SK-N-SH (cell line): ENCODE data around the gene TMEM62. TPM values are rescaled to one million over a fixed set of nuclear protein-coding genes. Genes with fewer than 3 reads are reported as not detected.

Experiments
- CTCF ChIA-PET: fragments of 300-600, 350-600 bp; formaldehyde crosslinking; extraction: SDS; loops from one replicate; lab custom pipeline; 2021; lab: Yijun Ruan, JAX
- POLR2A ChIA-PET: fragments of 350-600 bp; sonication (Branson Sonifier 250); formaldehyde crosslinking; extraction: SDS; loops from one replicate; lab custom pipeline; 2020; ENCODE audit warnings: antibody characterized with exemption, inconsistent platforms; lab: Yijun Ruan, JAX
- DNase-seq: peaks from one replicate; pipeline ENCODE4 v3.0.0; 2012
- H2AFZ ChIP-seq: fragments of 200-600 bp; sonication (generic); 2 replicates; pipeline ENCODE4 v1.8.1; 2016; ENCODE audit warnings: antibody characterized with exemption, mild to moderate bottlenecking, low read depth
- H3F3A ChIP-seq: fragments of 200-600 bp; sonication (generic); replicated peaks from 2 replicates; pipeline ENCODE3; 2016; ENCODE audit warnings: antibody characterized with exemption, mild to moderate bottlenecking; ENCODE audit not compliant: insufficient read depth
- H3K27ac ChIP-seq, 2 experiments: fragments of 200-500 bp in 1 of 2; fragments of 200-600 bp in 1 of 2; sonication (Bioruptor generic) in 1 of 2; sonication (generic), shearing (Covaris generic) in 1 of 2; 2 replicates each; pipeline versions ENCODE4 v1.5.1 to v1.6.1; 2014 to 2016; ENCODE audit warnings: low read depth in 2 of 2, inconsistent platforms in 1 of 2, low read length in 1 of 2, mild to moderate bottlenecking in 1 of 2, mixed read lengths in 1 of 2
- H3K27me3 ChIP-seq: fragments of 200-600 bp; sonication (generic), shearing (Covaris generic); 2 replicates; pipeline ENCODE4 v1.6.1; 2016; ENCODE audit warnings: mixed run types; ENCODE audit not compliant: insufficient read depth
- H3K36me3 ChIP-seq, 2 experiments: fragments of 200-500 bp in 1 of 2; fragments of 200-600 bp in 1 of 2; sonication (Bioruptor generic) in 1 of 2; sonication (generic) in 1 of 2; replicated peaks in 1 of 2; 2 replicates each; pipeline versions ENCODE3 to v1.5.1; 2014 to 2016; ENCODE audit warnings: low read length in 1 of 2, mild to moderate bottlenecking in 1 of 2; ENCODE audit not compliant: insufficient read depth in 2 of 2, control insufficient read depth in 1 of 2
- H3K4me1 ChIP-seq, 2 experiments: fragments of 200-500 bp in 1 of 2; fragments of 200-600 bp in 1 of 2; sonication (Bioruptor generic) in 1 of 2; sonication (generic), shearing (Covaris generic) in 1 of 2; 2 replicates each; pipeline versions ENCODE4 v1.5.1 to v1.6.1; 2014 to 2016; ENCODE audit warnings: low read depth in 1 of 2, low read length in 1 of 2, mixed run types in 1 of 2; ENCODE audit not compliant: insufficient read depth in 2 of 2, control insufficient read depth in 1 of 2
- H3K4me2 ChIP-seq: fragments of 200-600 bp; sonication (generic), shearing (Covaris generic); 2 replicates; pipeline ENCODE4 v1.6.1; 2017; ENCODE audit warnings: mixed run types
- H3K4me3 ChIP-seq, 2 experiments: fragments of 200-500 bp in 1 of 2; fragments of 200-600 bp in 1 of 2; sonication (Bioruptor generic) in 1 of 2; sonication (generic), shearing (Covaris generic) in 1 of 2; 2 replicates each; pipeline versions ENCODE4 v1.5.1 to v1.8.1; 2014 to 2016; ENCODE audit warnings: low read depth in 2 of 2, inconsistent platforms in 1 of 2, low read length in 1 of 2, mild to moderate bottlenecking in 1 of 2, mixed read lengths in 1 of 2, moderate library complexity in 1 of 2
- H3K79me2 ChIP-seq: fragments of 200-600 bp; sonication (generic); 2 replicates; pipeline ENCODE4 v1.8.1; 2017; ENCODE audit warnings: mild to moderate bottlenecking; ENCODE audit not compliant: insufficient read depth
- H3K9ac ChIP-seq: fragments of 200-600 bp; sonication (generic); 2 replicates; pipeline ENCODE4 v1.6.1; 2017; ENCODE audit warnings: mixed run types
- H3K9me2 ChIP-seq: fragments of 200-600 bp; sonication (generic); 2 replicates; pipeline ENCODE4 v1.6.1; 2017; ENCODE audit warnings: mixed run types
- H3K9me3 ChIP-seq: fragments of 200-600 bp; sonication (generic); 2 replicates; pipeline ENCODE4 v1.6.1; 2017; ENCODE audit warnings: mixed run types, mild to moderate bottlenecking, moderate library complexity
- H4K20me1 ChIP-seq: fragments of 200-600 bp; sonication (generic); 2 replicates; pipeline ENCODE4 v1.6.1; 2017; ENCODE audit warnings: mild to moderate bottlenecking, mixed run types; ENCODE audit not compliant: insufficient read depth
- CHD2 ChIP-seq: fragments of 150-350 bp; IDR thresholded peaks from 2 replicates; pipeline ENCODE4 v1.6.1; 2018; ENCODE audit warnings: low read length; ENCODE audit not compliant: partially characterized antibody
- ELF1 ChIP-seq: IDR thresholded peaks from 2 replicates; pipeline ENCODE4 v1.4.0; 2012
- FOSL2 ChIP-seq: IDR thresholded peaks from 2 replicates; pipeline ENCODE4 v1.4.0; 2012; ENCODE audit warnings: low read depth, mild to moderate bottlenecking, moderate library complexity, borderline replicate concordance
- FOXJ3 ChIP-seq: sonication (generic); formaldehyde crosslinking; IDR thresholded peaks from 2 replicates; pipeline ENCODE4 v1.5.1; 2020; ENCODE audit warnings: mild to moderate bottlenecking, missing genetic modification reagents
- FOXM1 ChIP-seq: IDR thresholded peaks from 2 replicates; pipeline ENCODE4 v1.4.0; 2012; ENCODE audit warnings: low read depth, mild to moderate bottlenecking
- GABPA ChIP-seq: IDR thresholded peaks from 2 replicates; pipeline ENCODE4 v1.4.0; 2012; ENCODE audit warnings: low read depth, mild to moderate bottlenecking
- GATA2 ChIP-seq: sonication (generic); formaldehyde crosslinking; IDR thresholded peaks from 2 replicates; pipeline ENCODE4 v1.5.0; 2020; ENCODE audit warnings: mild to moderate bottlenecking, missing genetic modification reagents
- JUND ChIP-seq: IDR thresholded peaks from 2 replicates; pipeline ENCODE4 v1.4.0; 2012
- MEF2A ChIP-seq: IDR thresholded peaks from 2 replicates; pipeline ENCODE4 v1.4.0; 2012; ENCODE audit warnings: low read depth, borderline replicate concordance
- MXI1 ChIP-seq: IDR thresholded peaks from 2 replicates; pipeline ENCODE4 v1.6.1; 2012; ENCODE audit warnings: mild to moderate bottlenecking, low read depth, low read length, improper control_type of control experiment
- NFIC ChIP-seq: IDR thresholded peaks from 2 replicates; pipeline ENCODE4 v1.4.0; 2012; ENCODE audit warnings: borderline replicate concordance
- NRF1 ChIP-seq: IDR thresholded peaks from 2 replicates; pipeline ENCODE4 v1.6.1; 2012; ENCODE audit warnings: low read depth, mild to moderate bottlenecking, low read length
- POLR2AphosphoS5 ChIP-seq: IDR thresholded peaks from 2 replicates; pipeline ENCODE4 v1.6.1; 2012; ENCODE audit warnings: low read depth, low read length
- RAD21 ChIP-seq: IDR thresholded peaks from 2 replicates; pipeline ENCODE4 v1.6.1; 2012; ENCODE audit warnings: mild to moderate bottlenecking, low read length
- RCOR1 ChIP-seq: fragments of 150-350 bp; IDR thresholded peaks from 2 replicates; pipeline ENCODE4 v1.6.1; 2017; ENCODE audit warnings: antibody characterized with exemption, low read length
- RXRA ChIP-seq: IDR thresholded peaks from 2 replicates; pipeline ENCODE4 v1.4.0; 2012; ENCODE audit warnings: low read depth, mild to moderate bottlenecking, borderline replicate concordance
- SIN3A ChIP-seq: IDR thresholded peaks from 2 replicates; pipeline ENCODE4 v1.6.1; 2012; ENCODE audit warnings: low read depth, mild to moderate bottlenecking, low read length, moderate library complexity, borderline replicate concordance
- SMC3 ChIP-seq: IDR thresholded peaks from 2 replicates; pipeline ENCODE4 v1.6.1; 2012; ENCODE audit warnings: low read depth, low read length, improper control_type of control experiment
- TAF1 ChIP-seq: IDR thresholded peaks from 2 replicates; pipeline ENCODE4 v1.6.1; 2012; ENCODE audit warnings: low read depth, mild to moderate bottlenecking, low read length, moderate library complexity, borderline replicate concordance
- TCF12 ChIP-seq: IDR thresholded peaks from 2 replicates; pipeline ENCODE4 v1.4.0; 2012
- TEAD4 ChIP-seq: IDR thresholded peaks from 2 replicates; pipeline ENCODE4 v1.4.0; 2012; ENCODE audit warnings: mild to moderate bottlenecking, borderline replicate concordance; ENCODE audit not compliant: insufficient read depth
- YY1 ChIP-seq: IDR thresholded peaks from 2 replicates; pipeline ENCODE4 v1.4.0; 2012; ENCODE audit warnings: low read depth, mild to moderate bottlenecking
- whole genome bisulfite sequencing: methylation state at CpG from one replicate; pipeline ENCODE4 v1.1.6; 2017; ENCODE audit warnings: low lambda C conversion rate; 5-methylcytosine and 5-hydroxymethylcytosine counted together
- polyA plus RNA-seq, 3 experiments: library from polyadenylated mRNA; depleted of rRNA; stranded (reverse); fragments of >200 nt; gene quantifications; 2 replicates each; pipeline ENCODE4 v1.2.3, GENCODE V29; 2012
- TF ChIP-seq, protein P1 (sequence below): fragments of 150-350 bp; IDR thresholded peaks from 2 replicates; pipeline ENCODE4 v1.6.1; 2016; ENCODE audit warnings: mild to moderate bottlenecking, low read depth, low read length
- TF ChIP-seq, protein P2 (sequence below): IDR thresholded peaks from 2 replicates; pipeline ENCODE4 v1.4.0; 2012; ENCODE audit warnings: low read depth, borderline replicate concordance
- TF ChIP-seq, protein P3 (sequence below): fragments of 150-350 bp; IDR thresholded peaks from 2 replicates; pipeline ENCODE4 v1.6.1; 2017; ENCODE audit warnings: antibody characterized with exemption, low read length, low read depth, borderline replicate concordance
- TF ChIP-seq, protein P4 (sequence below): IDR thresholded peaks from 2 replicates; pipeline ENCODE4 v1.4.0; 2012; ENCODE audit warnings: low read depth, borderline replicate concordance
- TF ChIP-seq, protein P5 (sequence below): IDR thresholded peaks from 2 replicates; pipeline ENCODE4; 2012
- TF ChIP-seq, protein P6 (sequence below): IDR thresholded peaks from 2 replicates; pipeline ENCODE4 v1.4.0; 2012; ENCODE audit warnings: low read depth

Gene TMEM62
- polyA plus RNA-seq, 1 of the 3 experiments (the other 2 are of a cell fraction), result 3.3 TPM

DNA sequence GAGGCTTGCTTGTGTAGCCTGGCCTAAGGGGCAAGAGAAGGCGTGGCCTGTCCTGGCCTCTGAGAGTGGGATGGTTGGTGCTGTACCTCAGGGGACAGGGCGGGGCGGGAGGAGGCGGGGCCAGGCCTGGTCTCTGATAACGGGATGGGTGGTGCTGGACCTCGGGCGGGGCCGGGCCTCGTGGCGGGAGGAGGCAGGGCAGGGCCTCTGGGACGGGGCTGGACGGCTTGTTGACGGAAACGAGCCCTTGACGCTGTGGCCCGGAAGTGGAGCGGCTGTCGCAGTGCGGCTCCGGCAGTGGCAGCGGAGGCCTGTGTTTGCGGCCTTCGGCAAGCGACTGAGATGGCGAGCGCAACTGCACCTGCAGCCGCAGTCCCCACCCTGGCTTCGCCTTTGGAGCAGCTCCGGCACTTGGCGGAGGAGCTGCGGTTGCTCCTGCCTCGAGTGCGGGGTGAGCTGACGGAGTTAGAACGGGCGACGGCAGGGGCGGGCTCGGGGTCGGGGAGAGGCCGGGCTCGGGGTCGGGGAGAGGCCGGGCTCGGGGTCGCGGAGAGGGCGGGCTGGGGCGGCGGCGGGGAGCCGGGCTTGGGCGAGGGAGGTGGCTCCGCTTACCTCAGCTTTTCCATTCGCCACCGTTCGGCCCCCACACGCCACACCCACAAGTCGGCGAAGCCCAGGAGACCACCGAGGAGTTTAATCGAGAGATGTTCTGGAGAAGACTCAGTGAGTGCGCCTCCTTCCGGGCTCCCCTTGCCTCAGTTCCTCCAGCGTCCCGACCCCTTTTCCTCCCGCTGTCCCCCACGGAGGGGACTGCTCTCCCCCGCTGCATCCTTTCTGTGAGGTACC, 52.0 kb downstream of the TMEM62 start, which contains the start of gene CCNDBP1:
TSS of gene CCNDBP1 (plus strand) at position 247 of the 846 bp plus-strand sequence. CDS start at position 343, 96 bp downstream.
- peaks cover 16 to 23% of the 10 kb centered on the region in 2 experiments for H3K36me3 ChIP-seq
- H3K4me3 ChIP-seq, result peak within 1 kb of the TSS; percentile 75 to 88
- 6% methylated on average over 23 of the region's 69 CpGs for whole genome bisulfite sequencing
- peak within 1 kb of the TSS; percentile 47 to 89 for H3K27ac ChIP-seq
- no peaks in the 10 kb centered on the region for H3K9me3 ChIP-seq
- CTCF ChIA-PET, result interaction anchor here (0.6 to 4.1 kb wide), 9 partner anchors 10 to 259 kb away, joined by 3 to 44 read pairs (median 5); no protein-coding TSS in a partner anchor
- peak; percentile 97 for DNase-seq
- peaks cover 0 to 10% of the 10 kb centered on the region in 2 experiments; a peak in 3 of 4 replicates for H3K4me1 ChIP-seq
- POLR2A ChIA-PET, result interaction anchor here (0.6 to 0.9 kb wide), 2 partner anchors 122 to 260 kb away, joined by 3 read pairs; no protein-coding TSS in a partner anchor
- H3K79me2 ChIP-seq, result peaks cover 21% of the 10 kb centered on the region; the same call in 1 of the 2 replicates
- no peaks in the 10 kb centered on the region for H3K27me3 ChIP-seq
- peak within 1 kb of the TSS; percentile 59 for H3K9ac ChIP-seq
- H2AFZ ChIP-seq, result peak within 1 kb of the TSS; percentile 92
- H3F3A ChIP-seq, result peaks cover 20% of the 10 kb centered on the region
- no peaks in the 10 kb centered on the region for H4K20me1 ChIP-seq
- H3K4me2 ChIP-seq, result peak within 1 kb of the TSS; percentile 81
- no peaks in the 10 kb centered on the region for H3K9me2 ChIP-seq
- TF ChIP-seq JUND (no peak), RXRA (no peak), RAD21 (no peak), TEAD4 (no peak), FOXJ3 (CRISPR knock-in tag) (no peak; the same call in 1 of the 2 replicates), GATA2 (CRISPR knock-in tag) (peak; percentile 47), SMC3 (peak; percentile 19; the same call in 1 of the 2 replicates), RCOR1 (peak; percentile 32; the same call in 1 of the 2 replicates), POLR2AphosphoS5 (peak; percentile 82), YY1 (no peak), MXI1 (peak; percentile 92), SIN3A (peak; percentile 90), TCF12 (no peak), CHD2 (peak; percentile 62), ELF1 (peak; percentile 95), FOSL2 (no peak), NRF1 (no peak), NFIC (no peak), MEF2A (no peak), GABPA (peak; percentile 71), FOXM1 (no peak), TAF1 (no peak)
- TF ChIP-seq, protein P1, sequence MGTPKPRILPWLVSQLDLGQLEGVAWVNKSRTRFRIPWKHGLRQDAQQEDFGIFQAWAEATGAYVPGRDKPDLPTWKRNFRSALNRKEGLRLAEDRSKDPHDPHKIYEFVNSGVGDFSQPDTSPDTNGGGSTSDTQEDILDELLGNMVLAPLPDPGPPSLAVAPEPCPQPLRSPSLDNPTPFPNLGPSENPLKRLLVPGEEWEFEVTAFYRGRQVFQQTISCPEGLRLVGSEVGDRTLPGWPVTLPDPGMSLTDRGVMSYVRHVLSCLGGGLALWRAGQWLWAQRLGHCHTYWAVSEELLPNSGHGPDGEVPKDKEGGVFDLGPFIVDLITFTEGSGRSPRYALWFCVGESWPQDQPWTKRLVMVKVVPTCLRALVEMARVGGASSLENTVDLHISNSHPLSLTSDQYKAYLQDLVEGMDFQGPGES, result no peak
- TF ChIP-seq, protein P2, sequence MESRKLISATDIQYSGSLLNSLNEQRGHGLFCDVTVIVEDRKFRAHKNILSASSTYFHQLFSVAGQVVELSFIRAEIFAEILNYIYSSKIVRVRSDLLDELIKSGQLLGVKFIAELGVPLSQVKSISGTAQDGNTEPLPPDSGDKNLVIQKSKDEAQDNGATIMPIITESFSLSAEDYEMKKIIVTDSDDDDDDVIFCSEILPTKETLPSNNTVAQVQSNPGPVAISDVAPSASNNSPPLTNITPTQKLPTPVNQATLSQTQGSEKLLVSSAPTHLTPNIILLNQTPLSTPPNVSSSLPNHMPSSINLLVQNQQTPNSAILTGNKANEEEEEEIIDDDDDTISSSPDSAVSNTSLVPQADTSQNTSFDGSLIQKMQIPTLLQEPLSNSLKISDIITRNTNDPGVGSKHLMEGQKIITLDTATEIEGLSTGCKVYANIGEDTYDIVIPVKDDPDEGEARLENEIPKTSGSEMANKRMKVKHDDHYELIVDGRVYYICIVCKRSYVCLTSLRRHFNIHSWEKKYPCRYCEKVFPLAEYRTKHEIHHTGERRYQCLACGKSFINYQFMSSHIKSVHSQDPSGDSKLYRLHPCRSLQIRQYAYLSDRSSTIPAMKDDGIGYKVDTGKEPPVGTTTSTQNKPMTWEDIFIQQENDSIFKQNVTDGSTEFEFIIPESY, result no peak
- TF ChIP-seq, protein P3, sequence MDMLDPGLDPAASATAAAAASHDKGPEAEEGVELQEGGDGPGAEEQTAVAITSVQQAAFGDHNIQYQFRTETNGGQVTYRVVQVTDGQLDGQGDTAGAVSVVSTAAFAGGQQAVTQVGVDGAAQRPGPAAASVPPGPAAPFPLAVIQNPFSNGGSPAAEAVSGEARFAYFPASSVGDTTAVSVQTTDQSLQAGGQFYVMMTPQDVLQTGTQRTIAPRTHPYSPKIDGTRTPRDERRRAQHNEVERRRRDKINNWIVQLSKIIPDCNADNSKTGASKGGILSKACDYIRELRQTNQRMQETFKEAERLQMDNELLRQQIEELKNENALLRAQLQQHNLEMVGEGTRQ, result no peak
- TF ChIP-seq, protein P4, sequence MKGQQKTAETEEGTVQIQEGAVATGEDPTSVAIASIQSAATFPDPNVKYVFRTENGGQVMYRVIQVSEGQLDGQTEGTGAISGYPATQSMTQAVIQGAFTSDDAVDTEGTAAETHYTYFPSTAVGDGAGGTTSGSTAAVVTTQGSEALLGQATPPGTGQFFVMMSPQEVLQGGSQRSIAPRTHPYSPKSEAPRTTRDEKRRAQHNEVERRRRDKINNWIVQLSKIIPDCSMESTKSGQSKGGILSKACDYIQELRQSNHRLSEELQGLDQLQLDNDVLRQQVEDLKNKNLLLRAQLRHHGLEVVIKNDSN, result no peak
- TF ChIP-seq, protein P5, sequence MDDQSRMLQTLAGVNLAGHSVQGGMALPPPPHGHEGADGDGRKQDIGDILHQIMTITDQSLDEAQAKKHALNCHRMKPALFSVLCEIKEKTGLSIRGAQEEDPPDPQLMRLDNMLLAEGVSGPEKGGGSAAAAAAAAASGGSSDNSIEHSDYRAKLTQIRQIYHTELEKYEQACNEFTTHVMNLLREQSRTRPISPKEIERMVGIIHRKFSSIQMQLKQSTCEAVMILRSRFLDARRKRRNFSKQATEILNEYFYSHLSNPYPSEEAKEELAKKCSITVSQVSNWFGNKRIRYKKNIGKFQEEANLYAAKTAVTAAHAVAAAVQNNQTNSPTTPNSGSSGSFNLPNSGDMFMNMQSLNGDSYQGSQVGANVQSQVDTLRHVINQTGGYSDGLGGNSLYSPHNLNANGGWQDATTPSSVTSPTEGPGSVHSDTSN, result peak; percentile 21; the same call in 1 of the 2 replicates
- TF ChIP-seq, protein P6, sequence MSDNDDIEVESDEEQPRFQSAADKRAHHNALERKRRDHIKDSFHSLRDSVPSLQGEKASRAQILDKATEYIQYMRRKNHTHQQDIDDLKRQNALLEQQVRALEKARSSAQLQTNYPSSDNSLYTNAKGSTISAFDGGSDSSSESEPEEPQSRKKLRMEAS, result peak; percentile 87
